ELR (cell line): ENCODE measurements around the gene NCS1.

Experiments used
- DNase-seq: peaks from one replicate; pipeline ENCODE4 v3.0.0-alpha.2; 2015; ENCODE audit warnings: low read depth

NCS1 gene

DNA sequence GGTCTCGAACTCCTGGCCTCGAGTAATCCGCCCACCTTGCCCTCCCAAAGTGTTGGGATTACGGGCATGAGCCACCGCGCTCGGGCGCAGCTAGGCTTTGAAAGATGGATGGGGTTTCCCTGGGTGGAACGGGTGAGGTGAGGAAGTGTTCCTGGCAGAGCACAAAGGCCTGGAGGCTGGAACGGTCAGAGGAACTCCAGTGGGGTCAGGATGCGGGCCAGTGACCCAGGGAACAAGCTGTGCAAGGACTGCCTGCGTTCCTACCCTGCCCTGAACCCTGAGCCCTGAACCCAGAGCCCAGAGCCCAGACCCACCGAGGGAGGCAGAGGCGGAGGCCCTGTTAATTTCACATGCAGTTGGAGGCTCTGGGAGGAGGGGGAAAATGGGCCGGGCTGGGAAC lies 23.4 kb downstream of the NCS1 start:
- no peak for DNase-seq

DNA sequence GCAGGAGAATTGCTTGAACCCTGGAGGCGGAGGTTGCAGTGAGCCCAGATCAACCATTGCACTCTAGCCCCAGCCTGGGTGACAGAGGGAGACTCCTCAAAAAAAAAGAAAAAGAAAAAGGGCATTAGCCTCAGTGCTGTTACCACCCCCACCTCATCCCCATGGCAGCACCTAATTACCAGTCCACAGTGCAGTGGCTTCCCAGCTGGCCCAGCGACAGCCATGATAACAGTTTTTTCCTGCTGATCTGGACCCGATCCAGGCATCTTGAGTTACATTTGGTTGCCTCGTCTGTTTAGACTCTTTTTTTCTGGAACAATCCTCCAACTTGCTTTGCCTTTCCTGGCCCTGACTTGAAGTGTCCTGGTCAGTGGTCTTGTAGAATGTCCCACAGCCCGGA lies 24.4 kb downstream of the NCS1 start:
- no peak for DNase-seq

- no peak for DNase-seq
Observed at GRCh38 chr9:130197386-130197785, 25.2 kb downstream of the NCS1 start.

DNA sequence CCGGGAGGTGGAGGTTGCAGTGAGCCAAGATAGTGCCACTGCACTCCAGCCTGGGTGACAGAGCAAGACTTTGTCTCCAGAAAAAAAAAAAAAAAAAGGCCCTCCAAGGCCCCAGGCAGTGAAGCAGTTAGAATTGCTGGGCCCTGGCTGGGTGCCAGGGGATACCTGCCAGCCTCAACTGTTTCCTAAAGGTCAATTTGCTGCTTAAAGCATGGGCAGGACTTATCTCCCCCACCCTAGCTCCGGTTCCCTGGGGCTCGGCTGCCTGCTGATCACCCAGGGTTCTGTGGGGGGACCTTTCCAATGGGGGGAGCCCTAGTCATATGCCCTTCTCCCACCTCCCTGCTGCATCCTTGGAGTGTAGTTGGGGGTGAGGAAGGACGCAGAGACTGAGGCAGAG lies 25.7 kb downstream of the NCS1 start:
- DNase-seq: no peak

- no peak for DNase-seq
Observed at GRCh38 chr9:130198501-130199179, 26.4 kb downstream of the NCS1 start.

GRCh38 chr9:130199605-130200004 lies 27.4 kb downstream of the NCS1 start:
- peak; percentile 20 for DNase-seq

GRCh38 chr9:130200038-130200849 lies 28.0 kb downstream of the NCS1 start:
- no peak for DNase-seq

- DNase-seq: no peak
Observed at GRCh38 chr9:130201399-130201873, 29.2 kb downstream of the NCS1 start.

DNA sequence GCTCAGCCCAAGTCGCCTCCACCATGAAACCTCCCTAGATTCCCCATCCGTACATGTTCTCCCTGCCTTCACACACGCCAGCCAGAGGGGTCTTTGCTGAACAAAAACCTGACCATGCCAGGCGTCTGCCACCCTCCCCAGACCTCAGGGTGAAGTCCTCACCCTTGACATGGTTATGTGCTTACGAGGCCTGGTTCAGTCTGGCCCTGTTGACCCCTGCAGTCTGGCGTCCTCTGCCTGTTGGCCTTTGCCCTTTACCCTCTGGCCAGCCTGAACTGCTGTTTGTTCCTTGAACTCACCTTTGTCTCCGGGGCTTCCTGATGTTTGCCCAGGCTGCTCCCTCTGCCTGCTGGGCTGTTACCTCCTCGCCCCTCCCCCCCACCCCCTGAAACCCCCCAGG lies 29.8 kb downstream of the NCS1 start:
- DNase-seq: no peak

- no peak for DNase-seq
Observed at GRCh38 chr9:130204341-130204740, 32.1 kb downstream of the NCS1 start.

DNA sequence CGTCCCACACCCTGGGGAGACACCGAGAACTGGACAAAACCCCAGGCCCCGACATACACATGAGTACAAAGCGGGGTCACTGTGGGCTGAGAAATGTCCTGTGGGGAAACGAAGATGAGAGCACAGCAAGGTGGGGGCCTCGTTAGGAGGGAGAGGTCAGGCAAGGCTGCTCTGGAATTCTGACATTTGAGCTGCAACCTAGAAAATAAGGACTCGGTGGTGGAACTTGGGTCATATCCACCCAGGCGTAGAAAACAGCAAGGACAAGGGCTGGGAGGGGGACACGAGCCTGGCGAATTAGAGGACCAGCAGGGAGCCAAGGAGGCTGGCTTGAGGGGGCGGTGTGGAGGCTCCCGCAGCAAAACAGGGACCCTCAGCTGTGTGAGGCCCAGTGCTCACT lies 32.8 kb downstream of the NCS1 start:
- DNase-seq: no peak

DNA sequence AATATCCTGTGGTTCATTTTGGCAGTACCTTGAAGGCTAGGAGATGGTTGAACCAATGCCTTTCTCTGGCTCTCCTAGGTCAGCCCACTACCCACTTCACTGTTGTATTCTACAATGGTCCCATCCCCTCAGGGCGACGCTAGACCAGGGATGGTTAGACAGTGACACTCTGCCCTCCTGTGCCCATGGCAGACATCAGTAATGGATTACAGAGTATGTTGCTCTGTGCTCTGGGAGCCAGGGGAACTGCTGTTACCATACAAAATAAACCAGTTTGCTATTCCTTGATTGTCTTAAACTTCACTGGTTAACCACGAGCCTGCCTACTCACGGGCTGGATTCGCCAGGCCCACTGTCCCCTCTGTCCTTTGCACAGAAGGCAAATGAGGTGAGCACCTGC lies 33.7 kb downstream of the NCS1 start:
- DNase-seq: no peak

DNA sequence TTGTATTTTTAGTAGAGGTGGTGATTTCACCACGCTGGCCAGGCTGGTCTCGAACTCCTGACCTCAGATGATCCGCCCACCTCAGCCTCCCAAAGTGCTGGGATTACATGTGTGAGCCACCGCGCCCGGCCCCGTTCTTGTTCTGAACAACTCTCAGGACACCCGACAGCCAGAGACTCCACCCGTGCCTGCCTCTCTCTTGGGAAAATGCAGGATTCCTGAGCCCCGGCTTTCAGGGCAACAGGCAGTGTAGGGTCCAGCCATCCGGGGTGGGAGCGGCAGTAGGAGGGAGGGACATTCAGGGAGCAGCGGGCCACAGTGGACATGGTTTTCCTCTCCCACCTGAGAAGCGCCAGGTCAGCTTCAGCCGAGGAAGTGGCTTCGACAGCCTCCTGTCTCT lies 34.4 kb downstream of the NCS1 start:
- DNase-seq: no peak

- DNase-seq: no peak
Observed at GRCh38 chr9:130207241-130207992, 35.2 kb downstream of the NCS1 start.

DNA sequence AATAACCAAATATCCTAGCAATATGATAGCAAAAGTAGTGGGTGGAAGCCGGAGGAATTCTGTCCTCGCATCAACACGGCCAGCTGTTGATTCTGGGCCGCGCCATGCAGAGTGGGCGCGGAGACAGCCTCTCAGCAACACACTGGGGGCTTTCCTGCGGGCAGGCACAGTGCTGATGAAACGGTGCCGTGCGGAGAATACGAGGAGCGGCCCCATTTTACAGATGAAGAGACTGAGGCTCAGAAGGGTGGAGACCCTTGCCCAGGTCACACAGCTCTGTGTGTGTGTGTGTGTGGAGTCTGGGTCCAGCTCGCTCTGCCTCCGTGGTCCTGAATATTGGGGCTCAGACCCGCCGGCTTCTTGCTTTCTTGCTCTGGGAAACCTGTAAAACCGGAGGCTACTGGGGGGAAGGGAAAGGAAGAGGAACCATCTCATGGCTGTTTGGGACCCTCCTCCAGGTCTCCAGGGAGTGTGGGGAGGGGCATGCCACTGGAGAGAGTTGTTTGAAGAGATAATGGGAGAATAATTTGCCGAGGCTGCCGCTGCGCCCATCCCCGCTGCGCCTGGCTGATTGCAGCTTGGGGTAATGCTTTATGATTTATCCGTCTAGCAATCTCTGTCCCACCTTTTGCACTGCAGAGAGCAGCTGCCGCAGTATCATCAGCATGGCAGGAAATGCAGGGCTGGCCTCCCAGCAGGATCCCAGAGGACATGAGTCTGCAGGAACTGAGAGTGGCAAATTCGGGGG lies 36.6 kb downstream of the NCS1 start:
- DNase-seq: no peak

DNA sequence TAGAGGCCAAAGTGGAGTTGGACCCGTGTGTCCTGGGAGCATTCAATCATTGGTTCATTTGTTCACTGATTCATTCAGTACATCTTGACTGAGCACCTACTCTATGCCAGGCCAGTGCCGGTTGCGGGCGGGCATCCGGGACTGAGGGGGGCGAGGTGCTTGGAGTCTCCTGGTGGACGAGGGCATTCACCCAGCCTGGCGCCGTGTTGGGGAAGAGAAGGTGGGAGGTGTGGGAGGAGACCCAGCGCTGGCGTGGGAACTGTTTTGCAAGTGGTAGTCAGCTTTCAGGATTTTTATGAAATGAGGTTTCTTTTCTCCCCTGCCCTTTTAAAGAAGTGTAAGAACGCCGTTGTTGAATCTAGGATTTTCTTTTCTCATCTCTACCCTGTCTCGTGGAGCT lies 37.2 kb downstream of the NCS1 start:
- DNase-seq: no peak

DNA sequence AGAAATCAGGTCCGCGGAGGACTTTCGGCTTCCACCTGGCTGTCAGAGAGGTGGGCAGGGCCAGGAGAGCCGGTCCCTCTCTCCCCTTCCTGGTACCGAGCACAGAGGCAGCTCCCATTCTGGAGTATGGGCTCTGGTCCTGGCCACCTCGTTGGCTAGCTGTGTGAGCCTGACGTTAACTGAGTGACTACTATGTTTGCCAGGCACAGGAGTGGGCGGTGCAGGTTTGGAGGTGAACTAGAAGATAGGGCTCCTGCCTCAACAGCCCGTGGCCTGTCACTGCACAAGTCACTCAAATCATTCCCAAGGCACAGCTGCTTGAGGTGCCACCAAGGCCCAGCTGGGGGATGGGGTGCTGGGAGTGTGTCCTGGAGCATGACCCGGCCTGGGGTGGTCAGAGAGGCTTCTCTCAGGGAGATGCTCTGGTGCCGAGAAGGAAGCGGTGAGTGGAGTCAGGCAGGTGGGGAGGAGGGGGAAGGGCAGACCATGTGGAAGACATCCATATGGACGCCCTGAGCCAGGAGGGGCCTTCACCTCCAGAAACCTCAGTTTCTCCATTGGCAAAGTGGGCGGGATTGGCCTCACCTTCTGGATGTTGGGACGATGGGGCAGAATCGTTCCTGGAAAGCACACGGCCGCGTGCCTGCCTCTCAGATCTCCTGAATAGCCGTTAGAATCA lies 39.5 kb downstream of the NCS1 start:
- no peak for DNase-seq

DNA sequence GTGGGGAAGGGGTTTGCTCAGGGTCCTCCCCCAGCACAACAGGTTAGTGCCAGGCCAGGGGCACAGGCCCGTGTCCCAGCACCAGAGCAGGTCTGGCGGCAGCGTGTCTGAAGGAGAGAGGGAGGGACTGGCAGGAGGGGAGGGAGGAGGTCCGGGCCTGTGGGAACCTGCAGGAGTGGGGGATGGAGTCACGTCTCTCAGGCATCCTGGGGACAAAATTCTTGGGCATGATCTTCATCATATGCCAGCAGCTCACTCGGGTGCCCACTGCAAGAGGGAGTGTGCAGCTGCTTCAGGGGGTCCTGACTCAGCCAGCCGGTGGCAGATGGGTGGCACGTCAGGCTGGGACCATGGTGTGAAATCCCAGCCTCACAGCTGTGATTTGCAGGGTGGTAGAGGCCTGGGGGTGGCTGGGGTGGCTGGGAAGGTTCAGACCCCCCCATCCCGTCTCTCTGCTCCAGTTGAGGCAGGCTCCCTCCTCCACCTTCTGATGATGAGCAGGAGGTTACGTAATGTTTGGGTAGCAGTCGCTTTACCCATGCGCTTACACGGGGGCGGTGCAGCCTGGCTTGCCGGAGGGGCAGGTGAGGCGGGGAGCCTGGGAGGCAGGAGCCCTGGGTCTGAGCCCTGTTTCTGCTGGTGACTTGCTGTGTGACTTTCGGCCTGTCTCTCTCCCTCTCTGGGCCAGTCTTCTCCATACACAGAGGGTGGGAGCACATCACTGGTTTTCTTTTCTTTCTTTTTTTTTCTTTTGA lies 40.5 kb downstream of the NCS1 start:
- no peak for DNase-seq

- DNase-seq: no peak
Observed at GRCh38 chr9:130213911-130214761, 41.9 kb downstream of the NCS1 start.
